NK-92 (cell line): ENCODE results near the gene RARB.

ENCODE experiments used
- DNase-seq: peaks from one replicate; lab custom pipeline; 2025; ENCODE audit not compliant: unreplicated experiment; lab: John Stamatoyannopoulos, UW

The RARB gene

GRCh38 chr3:25542492-25543039, 114.5 kb downstream of the RARB start:
- DNase-seq, result no peak

DNA sequence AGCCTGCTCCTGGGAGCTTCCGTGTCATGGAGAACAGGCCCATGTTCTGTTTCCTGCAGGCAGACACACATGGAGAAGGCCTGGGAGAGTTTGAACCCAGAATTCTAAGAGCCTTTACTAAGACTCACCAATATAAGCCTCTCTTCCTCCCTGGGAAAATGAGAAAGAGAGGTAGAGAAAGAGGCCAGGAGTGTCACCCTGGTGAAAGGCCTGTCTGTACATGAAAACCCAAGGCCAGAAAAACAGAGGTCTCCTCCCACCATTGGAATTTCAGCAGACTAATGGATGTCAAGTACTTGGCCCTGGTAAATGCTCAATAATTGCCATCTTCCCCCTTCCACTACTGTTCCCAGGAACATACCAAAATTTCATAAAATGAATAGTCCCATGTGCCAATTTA, 119.0 kb downstream of the RARB start:
- DNase-seq, result no peak

GRCh38 chr3:25547943-25548674, 120.0 kb downstream of the RARB start:
- DNase-seq, result no peak

- DNase-seq, result no peak
Measured at GRCh38 chr3:25548836-25549235, 120.8 kb downstream of the RARB start.

DNA sequence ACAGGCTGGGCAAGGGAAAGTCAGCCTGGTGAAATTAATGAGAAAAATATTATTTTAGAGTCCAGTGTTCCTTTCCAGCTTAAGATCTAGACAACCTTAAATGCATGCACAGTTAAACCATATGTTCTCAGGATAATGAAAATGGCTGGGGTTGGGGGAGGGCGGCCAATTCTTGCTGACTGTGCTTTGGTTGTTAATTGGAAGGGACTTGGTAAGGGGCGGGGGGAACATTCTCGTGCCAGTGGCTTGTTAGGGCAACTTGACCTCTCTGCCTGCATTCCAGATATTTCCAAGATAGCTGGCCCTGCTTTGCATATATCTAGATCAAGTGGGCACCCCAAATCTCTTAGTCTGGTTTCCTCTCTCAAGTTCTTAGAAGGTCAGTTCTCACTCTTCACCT, 124.2 kb downstream of the RARB start:
- DNase-seq, result no peak

- no peak for DNase-seq
Measured at GRCh38 chr3:25554376-25554775, 126.3 kb downstream of the RARB start.

- no peak for DNase-seq
Measured at GRCh38 chr3:25555695-25556437, 127.8 kb downstream of the RARB start.

- DNase-seq, result no peak
Measured at GRCh38 chr3:25556447-25556846, 128.4 kb downstream of the RARB start.

GRCh38 chr3:25557694-25558093, 129.6 kb downstream of the RARB start:
- DNase-seq, result no peak

DNA sequence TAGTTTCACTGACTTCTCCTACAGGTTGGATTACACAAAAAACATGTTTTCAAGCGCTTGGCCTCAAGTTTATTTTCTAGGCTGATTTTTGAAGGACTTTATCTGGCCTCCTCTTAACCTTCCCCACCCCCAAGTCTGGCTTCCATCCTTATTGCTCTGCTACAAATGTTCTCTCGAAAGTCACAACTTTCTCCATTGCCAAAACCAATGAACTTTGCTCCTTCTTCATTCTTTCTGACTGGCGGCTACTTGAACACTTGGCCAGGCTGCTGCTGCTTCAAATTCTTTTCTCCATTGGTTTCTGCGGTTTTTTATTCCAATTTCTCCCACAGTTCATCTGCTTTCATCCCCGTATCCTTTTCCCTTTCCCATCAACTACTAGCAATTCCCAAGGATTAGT, 130.1 kb downstream of the RARB start:
- no peak for DNase-seq

- no peak for DNase-seq
Measured at GRCh38 chr3:25558796-25559195, 130.7 kb downstream of the RARB start.

DNA sequence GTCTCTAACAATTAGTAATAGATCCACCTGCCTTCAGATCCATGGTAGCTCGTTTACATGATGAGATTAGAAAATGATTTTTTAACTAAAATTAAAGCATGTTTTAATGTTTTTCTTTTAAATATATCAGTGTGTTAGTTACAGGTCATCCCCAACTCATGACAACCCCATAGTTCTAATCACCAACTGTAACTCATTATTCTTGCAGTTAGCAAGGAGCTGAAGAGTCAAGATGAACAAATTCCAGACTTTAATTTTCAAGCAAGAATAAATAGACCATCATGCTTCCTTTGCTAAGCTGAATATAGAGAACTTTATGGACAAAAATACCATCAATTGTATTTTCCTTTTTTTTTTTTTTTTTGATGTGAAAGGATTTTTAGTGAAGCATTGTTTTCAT, 135.5 kb downstream of the RARB start:
- DNase-seq, result no peak

DNA sequence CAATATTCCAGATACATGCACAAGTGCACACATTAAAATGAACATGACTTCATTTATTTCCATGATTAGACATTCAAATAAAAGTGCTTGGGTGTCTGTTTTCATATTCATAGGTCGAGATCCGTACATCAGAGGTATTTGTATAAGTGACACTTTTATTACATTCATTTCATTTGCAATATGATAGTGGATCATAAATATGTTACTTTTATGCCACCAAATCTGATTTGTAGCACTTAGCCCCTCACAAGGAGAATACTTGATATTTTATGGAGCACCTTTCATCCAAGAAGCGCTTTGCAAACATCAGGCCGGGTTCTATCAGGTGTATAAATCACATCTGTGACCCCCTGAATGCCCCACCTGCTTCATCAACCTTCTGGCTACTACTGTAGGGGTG, 136.0 kb downstream of the RARB start:
- DNase-seq, result no peak

DNA sequence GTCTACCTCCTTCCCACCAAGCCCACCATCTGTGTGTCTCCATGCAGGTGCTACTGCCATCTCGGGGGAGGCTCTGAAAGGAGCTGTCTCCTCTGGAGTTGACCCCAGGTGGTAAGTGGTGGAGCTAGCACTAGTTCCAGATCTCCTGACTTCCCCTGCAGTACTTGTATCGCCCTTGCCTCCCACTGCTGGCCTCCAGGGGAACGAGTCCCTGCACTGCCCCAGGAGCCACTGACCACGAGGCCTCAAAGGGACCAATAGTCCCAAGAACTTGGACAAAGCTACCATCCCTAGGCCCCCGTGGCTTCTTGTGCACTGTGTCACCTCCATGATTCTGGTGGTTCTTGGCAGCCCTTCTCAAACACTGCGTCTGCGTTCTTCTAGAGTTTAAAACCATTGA, 137.7 kb downstream of the RARB start:
- no peak for DNase-seq

GRCh38 chr3:25566358-25566920, 138.4 kb downstream of the RARB start:
- no peak for DNase-seq

DNA sequence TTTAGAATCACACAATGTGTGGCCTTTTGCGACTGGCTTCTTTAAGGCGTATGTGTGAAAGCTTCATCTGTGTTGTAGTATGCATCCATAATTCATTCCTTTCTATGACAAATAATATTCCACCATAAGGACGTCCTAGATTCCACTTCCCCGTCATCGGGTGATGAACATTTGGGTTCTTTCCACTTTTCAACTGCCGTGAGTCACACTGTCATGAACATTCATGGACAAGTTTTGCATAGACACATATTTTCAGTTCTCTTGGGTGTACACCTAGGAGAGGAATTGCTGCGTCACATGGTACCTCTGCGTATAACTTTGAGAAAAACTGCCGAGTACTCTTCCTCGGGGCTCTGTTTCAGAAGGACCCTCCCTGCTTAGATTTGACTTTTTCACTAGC, 139.3 kb downstream of the RARB start:
- DNase-seq, result no peak

DNA sequence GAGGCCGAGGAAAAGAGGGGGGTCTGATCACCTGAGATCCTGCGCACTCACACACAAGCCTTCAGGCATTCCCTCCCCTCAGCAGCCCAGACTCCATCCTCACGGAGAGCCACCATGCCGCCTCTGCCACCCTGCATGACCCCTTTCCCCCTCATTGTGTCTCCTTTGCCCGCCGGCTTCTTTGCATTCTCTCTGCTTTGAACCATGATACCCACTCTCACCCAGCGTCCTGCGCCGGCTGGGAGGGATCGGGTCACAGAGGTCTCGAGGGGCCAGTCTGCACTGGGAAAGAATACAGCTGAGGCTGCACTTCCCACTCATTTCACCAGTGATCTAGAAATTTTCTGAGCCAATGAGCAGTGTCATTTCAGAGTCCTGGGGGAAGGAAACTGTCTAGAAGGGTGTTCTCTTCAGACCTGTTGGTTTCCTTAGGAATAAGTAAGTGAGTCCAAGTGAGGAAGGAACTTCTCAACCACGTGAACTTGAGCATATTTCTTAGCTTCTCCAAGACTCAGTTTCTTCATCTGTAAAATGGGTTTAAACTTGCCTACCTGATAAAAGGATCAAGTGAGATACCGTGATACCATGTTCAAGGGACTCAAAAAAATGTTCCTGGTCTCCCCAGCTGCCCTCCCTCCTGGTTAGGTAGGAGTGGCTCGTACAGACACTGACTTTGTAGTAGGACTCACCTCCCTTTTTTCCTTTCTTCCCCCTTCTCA, 139.9 kb downstream of the RARB start:
- no peak for DNase-seq

DNA sequence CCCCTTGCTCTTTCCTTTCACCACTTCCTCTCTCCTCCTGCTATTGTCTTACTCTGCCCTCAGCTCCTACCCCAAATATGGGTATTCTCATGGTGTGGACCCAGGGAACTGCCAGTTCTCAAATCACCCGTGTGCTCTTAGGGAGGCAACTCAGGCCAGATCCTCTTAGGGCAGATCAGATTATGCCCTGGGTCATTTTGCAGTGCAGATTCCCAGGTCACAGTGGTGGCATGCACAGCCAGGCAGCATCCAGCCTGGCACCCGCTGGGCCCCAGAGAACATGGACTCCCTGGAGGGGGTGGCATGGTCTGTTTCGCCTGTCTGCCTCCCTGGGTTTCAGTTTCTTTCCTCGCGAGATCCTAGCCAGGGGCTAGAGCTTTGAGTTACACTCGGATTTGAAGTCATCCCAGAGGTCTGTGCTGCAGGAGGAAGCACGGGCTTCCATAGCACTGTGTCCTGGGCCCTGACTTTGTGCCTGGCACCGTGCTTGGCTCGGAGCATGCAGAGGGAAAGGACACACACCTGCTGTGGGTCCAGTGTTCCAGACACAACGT, 140.5 kb downstream of the RARB start:
- DNase-seq, result no peak

GRCh38 chr3:25571285-25571684, 143.2 kb downstream of the RARB start:
- DNase-seq, result no peak

- DNase-seq, result no peak
Measured at GRCh38 chr3:25572336-25572735, 144.3 kb downstream of the RARB start.

GRCh38 chr3:25572919-25573385, 144.9 kb downstream of the RARB start:
- no peak for DNase-seq
